K562 (cell line): ENCODE measurements around the gene ADGRE3. TPM values are rescaled to one million over a fixed set of nuclear protein-coding genes. Genes with fewer than 3 reads are reported as not detected.

Source experiments
- ATAC-seq: fragments of 200-7000 bp; cut with Tn5 transposase; 3 replicates; pipeline ENCODE4 v1.9.1; 2020; ENCODE audit warnings: moderate library complexity
- Bru-seq: library from RNA; stranded (reverse); fragments of 400-500 nt; gene quantifications from one replicate; lab custom pipeline; 2021; lab: Mats Ljungman, UMichigan
- BruChase-seq, 2 experiments: library from RNA; stranded (reverse); fragments of 400-500 nt; gene quantifications; one replicate each; lab custom pipeline; 2021; lab: Mats Ljungman, UMichigan
- BruUV-seq: library from RNA; stranded (reverse); fragments of 400-500 nt; replicated peaks from 2 replicates; lab custom pipeline; 2021; lab: Mats Ljungman, UMichigan
- CTCF ChIA-PET: fragments of 300-600 bp; formaldehyde crosslinking; extraction: SDS; loops from one replicate; lab custom pipeline; 2021; ENCODE audit warnings: low intra/inter-chr PET ratio; lab: Yijun Ruan, JAX
- POLR2A ChIA-PET: fragments of 300-600, 350-650 bp; sonication (Branson Sonifier 250); formaldehyde crosslinking; extraction: SDS; loops from one replicate; lab custom pipeline; 2021; ENCODE audit warnings: antibody characterized with exemption, inconsistent platforms; lab: Yijun Ruan, JAX
- DNase-seq, 4 experiments: peaks; one replicate each; pipeline versions ENCODE4 v3.0.0 to v3.0.0-alpha.2; 2011 to 2018; ENCODE audit warnings: low spot score in 3 of 4, mixed read lengths in 3 of 4; ENCODE audit errors: extremely low read depth in 1 of 4
- FAIRE-seq: peaks from 2 replicates; lab custom pipeline; 2011; peaks lifted over from hg19 to GRCh38; lab: Jason Lieb, UNC
- H2AFZ ChIP-seq: 2 replicates; pipeline ENCODE4 v1.6.0; 2011; ENCODE audit warnings: low read depth, low read length, control low read depth, inconsistent platforms
- H3K27ac ChIP-seq: fragments of 200-600 bp; 3 replicates; pipeline ENCODE4 v1.8.0; 2011; ENCODE audit warnings: low read depth, mild to moderate bottlenecking, control low read depth, inconsistent platforms, low read length, moderate library complexity, mixed read lengths; ENCODE audit errors: extremely low read depth
- H3K27me3 ChIP-seq, 2 experiments: fragments of 300-600 bp in 1 of 2; 2 replicates in 1 of 2; 3 replicates in 1 of 2; pipeline versions ENCODE4 v1.6.0 to v1.8.0; 2011; ENCODE audit warnings: inconsistent platforms in 2 of 2, low read length in 2 of 2, mild to moderate bottlenecking in 1 of 2, mixed read lengths in 1 of 2, moderate library complexity in 1 of 2; ENCODE audit not compliant: control insufficient read depth in 2 of 2, insufficient read depth in 2 of 2
- H3K36me3 ChIP-seq: fragments of 300-600 bp; 3 replicates; pipeline ENCODE4 v1.8.0; 2011; ENCODE audit warnings: mild to moderate bottlenecking, low read length, inconsistent platforms; ENCODE audit not compliant: control insufficient read depth, insufficient read depth
- H3K4me1 ChIP-seq, 2 experiments: fragments of 200-600 bp in 1 of 2; replicated peaks in 1 of 2; 2 replicates in 1 of 2; 3 replicates in 1 of 2; pipeline versions ENCODE4 v1.5.1 to v1.8.0; 2011; ENCODE audit warnings: inconsistent platforms in 2 of 2, low read length in 2 of 2, mild to moderate bottlenecking in 1 of 2, mixed read lengths in 1 of 2, moderate library complexity in 1 of 2; ENCODE audit not compliant: control insufficient read depth in 2 of 2, insufficient read depth in 2 of 2
- H3K4me2 ChIP-seq: 2 replicates; pipeline ENCODE4 v1.6.1; 2011; ENCODE audit warnings: low read length, control low read depth, inconsistent platforms, mixed read lengths; ENCODE audit not compliant: insufficient read depth
- H3K4me3 ChIP-seq: fragments of 200-600 bp; sonication (generic), shearing (Covaris generic); 2 replicates; pipeline ENCODE4 v1.5.1; 2016; ENCODE audit warnings: control low read depth, inconsistent platforms
- H3K79me2 ChIP-seq: fragments of 200-600 bp; 3 replicates; pipeline ENCODE4 v1.8.0; 2011; ENCODE audit warnings: low read length, inconsistent platforms; ENCODE audit not compliant: control insufficient read depth, insufficient read depth
- H3K9ac ChIP-seq, 2 experiments: 2 replicates each; pipeline versions ENCODE4 v1.6.0 to v1.6.1; 2011; ENCODE audit warnings: low read depth in 2 of 2, low read length in 2 of 2, control low read depth in 1 of 2, inconsistent platforms in 1 of 2, mild to moderate bottlenecking in 1 of 2, mixed read lengths in 1 of 2; ENCODE audit not compliant: insufficient read depth in 1 of 2
- H3K9me1 ChIP-seq: one replicate; pipeline ENCODE4 v1.6.0; 2011; ENCODE audit warnings: inconsistent platforms, mild to moderate bottlenecking, low read length, moderate library complexity; ENCODE audit not compliant: control insufficient read depth, insufficient read depth
- H3K9me3 ChIP-seq: replicated peaks from 2 replicates; pipeline ENCODE4 v1.5.1; 2011; ENCODE audit warnings: low read depth, low read length, inconsistent platforms; ENCODE audit not compliant: control insufficient read depth, insufficient read depth
- H4K20me1 ChIP-seq: replicated peaks from 2 replicates; pipeline ENCODE4 v1.6.1; 2011; ENCODE audit warnings: low read length, inconsistent platforms, mixed read lengths; ENCODE audit not compliant: control insufficient read depth, insufficient read depth
- C11orf30 ChIP-seq: fragments of 450-650 bp; IDR thresholded peaks from 2 replicates; pipeline ENCODE4 v1.6.1; 2016; ENCODE audit warnings: low read depth, mild to moderate bottlenecking
- CBX8 ChIP-seq: fragments of 200-600 bp; sonication (generic); IDR thresholded peaks from 2 replicates; pipeline ENCODE4 v1.6.1; 2012; ENCODE audit warnings: borderline replicate concordance, mixed run types, low read depth, mild to moderate bottlenecking, moderate library complexity, mixed read lengths, low read length, control low read depth, inconsistent platforms; ENCODE audit not compliant: poor library complexity, severe bottlenecking; ENCODE audit errors: extremely low read depth
- MTA3 ChIP-seq: fragments of 450-650 bp; formaldehyde crosslinking; IDR thresholded peaks from 2 replicates; pipeline ENCODE4 v1.6.1; 2017; ENCODE audit warnings: mild to moderate bottlenecking, borderline replicate concordance
- TBP ChIP-seq: optimal IDR thresholded peaks from 2 replicates; pipeline ENCODE3; 2011; ENCODE audit warnings: low read depth, low read length, improper control_type of control experiment
- WGBS: fragments of 100-300 bp; shearing (Covaris generic); methylation state at CpG from one replicate; pipeline ENCODE4 v1.1.6; 2016; ENCODE audit warnings: low coverage, mixed read lengths; ENCODE audit not compliant: insufficient coverage; ENCODE audit errors: missing lambda C conversion rate; 5-methylcytosine and 5-hydroxymethylcytosine counted together
- in situ Hi-C: fragments of 300-500 bp; cut with MboI; formaldehyde crosslinking; loops from 4 replicates; pipeline ENCODE4 v1.15.0; 2018; ENCODE audit warnings: inconsistent platforms, mixed read lengths
- intact Hi-C: fragments of 100-400 bp; cut with micrococcal nuclease; formaldehyde crosslinking; loops from 2 replicates; pipeline ENCODE4 v1.14.2; 2022
- long read RNA-seq, 3 experiments: library from polyadenylated mRNA in 2 of 3; library from RNA in 1 of 3; unstranded in 2 of 3; stranded (forward) in 1 of 3; transcript quantifications; one replicate each; pipeline ENCODE4 v2.0.0, GENCODE V29; 2019 to 2022
- polyA minus RNA-seq, 3 experiments: library from RNA; depleted of rRNA, polyadenylated mRNA; stranded (reverse); fragments of >200 nt; gene quantifications; 2 replicates each; pipeline ENCODE4 v1.2.3, GENCODE V29; 2011
- polyA plus RNA-seq, 8 experiments: library from polyadenylated mRNA; depleted of rRNA in 4 of 8; stranded (reverse) in 5 of 8; unstranded in 3 of 8; fragments of >200 nt; fragmentation: Nextera tagmentation in 2 of 8; fragmentation: Illumina TruSeq in 1 of 8; extraction: Ambion mirVana in 2 of 8; extraction: Trizol in 1 of 8; gene quantifications; 2 replicates each; pipeline versions ENCODE4 v1.2.1 to v1.2.3, GENCODE V29; 2011 to 2014; ENCODE audit warnings: inconsistent platforms in 1 of 8, missing spikeins in 1 of 8
- total RNA-seq, 7 experiments: library from RNA; depleted of rRNA in 6 of 7; stranded (reverse); fragments of >200 nt in 6 of 7; fragmentation: Illumina TruSeq in 2 of 7; extraction: Trizol in 2 of 7; gene quantifications; 2 replicates each; pipeline versions ENCODE4 v1.2.1 to v1.2.3, GENCODE V29; 2011 to 2021; ENCODE audit warnings: low replicate concordance in 1 of 7
- TF ChIP-seq, protein P1 (sequence below): fragments of 450-650 bp; IDR thresholded peaks from 2 replicates; pipeline ENCODE4 v1.6.1; 2016; ENCODE audit warnings: antibody characterized with exemption

ADGRE3 gene, protein sequence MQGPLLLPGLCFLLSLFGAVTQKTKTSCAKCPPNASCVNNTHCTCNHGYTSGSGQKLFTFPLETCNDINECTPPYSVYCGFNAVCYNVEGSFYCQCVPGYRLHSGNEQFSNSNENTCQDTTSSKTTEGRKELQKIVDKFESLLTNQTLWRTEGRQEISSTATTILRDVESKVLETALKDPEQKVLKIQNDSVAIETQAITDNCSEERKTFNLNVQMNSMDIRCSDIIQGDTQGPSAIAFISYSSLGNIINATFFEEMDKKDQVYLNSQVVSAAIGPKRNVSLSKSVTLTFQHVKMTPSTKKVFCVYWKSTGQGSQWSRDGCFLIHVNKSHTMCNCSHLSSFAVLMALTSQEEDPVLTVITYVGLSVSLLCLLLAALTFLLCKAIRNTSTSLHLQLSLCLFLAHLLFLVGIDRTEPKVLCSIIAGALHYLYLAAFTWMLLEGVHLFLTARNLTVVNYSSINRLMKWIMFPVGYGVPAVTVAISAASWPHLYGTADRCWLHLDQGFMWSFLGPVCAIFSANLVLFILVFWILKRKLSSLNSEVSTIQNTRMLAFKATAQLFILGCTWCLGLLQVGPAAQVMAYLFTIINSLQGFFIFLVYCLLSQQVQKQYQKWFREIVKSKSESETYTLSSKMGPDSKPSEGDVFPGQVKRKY
- not detected in 2 replicates for total RNA-seq (2011; cell fraction: chromatin; rRNA removed; ENCODE audit: low replicate concordance)
- not detected in 2 replicates for total RNA-seq (2011; cell fraction: nucleolus; rRNA removed)
- total RNA-seq (2011; cell fraction: nucleoplasm; rRNA removed), result not detected in 2 replicates
- total RNA-seq (2014; rRNA removed) (not detected in 2 replicates), total RNA-seq (2014; rRNA removed; fragmentation: Illumina TruSeq; extraction: Trizol) (not detected in 2 replicates), total RNA-seq (2015; rRNA removed; fragmentation: Illumina TruSeq; extraction: Trizol) (not detected in 2 replicates), total RNA-seq (2021) (not detected in 2 replicates), polyA plus RNA-seq (2011; rRNA removed) (not detected in 2 replicates), polyA plus RNA-seq (2014; fragmentation: Illumina TruSeq; extraction: Trizol) (not detected in 2 replicates), polyA plus RNA-seq (2014; fragmentation: Nextera tagmentation; extraction: Ambion mirVana) (not detected), polyA plus RNA-seq (2014; rRNA removed) (not detected in 2 replicates), polyA minus RNA-seq (2011; rRNA and poly(A)+ RNA removed) (not detected in 2 replicates), Bru-seq, nascent RNA (percentile 9 among the genes with signal in this experiment), BruChase-seq, experiment 1, labeled RNA remaining after a 2-hour chase (percentile 6 among the genes with signal in this experiment), BruChase-seq, experiment 2, labeled RNA remaining after a 6-hour chase (percentile 4 among the genes with signal in this experiment)
- not detected in 2 replicates for polyA plus RNA-seq (2011; cell fraction: cytosol; rRNA removed)
- polyA plus RNA-seq (2011; cell fraction: nucleus; rRNA removed), result not detected in 2 replicates
- polyA plus RNA-seq (2012), result not detected in 2 replicates
- not detected in 2 replicates for polyA minus RNA-seq (2011; cell fraction: cytosol; rRNA and poly(A)+ RNA removed)
- not detected in 2 replicates for polyA minus RNA-seq (2011; cell fraction: nucleus; rRNA and poly(A)+ RNA removed)
- long read RNA-seq, experiment 1, result 0 reads
- long read RNA-seq, experiment 2, result 0 reads
- long read RNA-seq, experiment 3, result 0 reads

DNA sequence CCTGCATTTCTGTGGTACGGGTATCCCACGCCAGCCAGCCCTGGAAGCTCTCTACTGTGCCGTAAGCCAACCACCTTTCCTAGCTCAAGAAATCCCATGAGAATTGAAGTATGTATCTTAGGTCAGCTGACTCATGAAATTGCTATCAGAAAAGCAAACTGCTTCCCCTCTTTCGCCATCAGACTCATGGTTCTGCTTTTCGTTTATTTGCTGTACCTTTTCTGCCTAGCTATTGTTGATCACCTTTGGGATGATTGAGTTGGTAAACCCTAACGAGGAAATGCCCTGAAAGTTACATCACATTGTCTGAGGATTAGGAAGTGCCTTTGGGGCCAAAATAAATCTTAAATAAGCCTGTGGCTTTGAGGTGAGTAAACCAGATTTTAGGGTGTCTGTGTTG is at the start of gene ADGRE3:
TSS of gene ADGRE3 (minus strand) at position 81 of the 400 bp plus-strand sequence. CDS start at position 7, 74 bp downstream.
- no TSS peak for BruUV-seq
- POLR2A ChIA-PET, result interaction anchor here (0.6 to 2.6 kb wide), 3 partner anchors 11 to 1505 kb away, joined by 3 to 9 read pairs (median 3); no protein-coding TSS in a partner anchor
- CTCF ChIA-PET, result no interaction called here

More for the DNA sequence above, at the start of gene ADGRE3:
- Histone ChIP-seq H3K9ac (no peak within 1 kb of the TSS), H3K4me1 (peaks cover 0 to 3% of the 10 kb centered on the region in 2 experiments; a peak in 1 of 5 replicates), H3K9me1 (no peaks in the 10 kb centered on the region), H3K4me3 (no peak within 1 kb of the TSS), H3K27me3 (peaks cover 11 to 30% of the 10 kb centered on the region in 2 experiments; a peak in 4 of 5 replicates), H3K9me3 (no peaks in the 10 kb centered on the region), H3K27ac (no peak within 1 kb of the TSS), H3K79me2 (no peaks in the 10 kb centered on the region), H4K20me1 (no peaks in the 10 kb centered on the region), H3K36me3 (no peaks in the 10 kb centered on the region), H2AFZ (no peak within 1 kb of the TSS)
- intact Hi-C loops (no loop called here), in situ Hi-C loops (no loop called here)
- ATAC-seq (no peak), FAIRE-seq (no peak), DNase-seq (no peak)
- 3% methylated on average over 6 of the region's 6 CpGs for WGBS
- TF ChIP-seq MTA3 (no peak), CBX8 (no peak), C11orf30 (peak; percentile 19; the same call in 1 of the 2 replicates), TBP (no peak)
- TF ChIP-seq, protein P1, sequence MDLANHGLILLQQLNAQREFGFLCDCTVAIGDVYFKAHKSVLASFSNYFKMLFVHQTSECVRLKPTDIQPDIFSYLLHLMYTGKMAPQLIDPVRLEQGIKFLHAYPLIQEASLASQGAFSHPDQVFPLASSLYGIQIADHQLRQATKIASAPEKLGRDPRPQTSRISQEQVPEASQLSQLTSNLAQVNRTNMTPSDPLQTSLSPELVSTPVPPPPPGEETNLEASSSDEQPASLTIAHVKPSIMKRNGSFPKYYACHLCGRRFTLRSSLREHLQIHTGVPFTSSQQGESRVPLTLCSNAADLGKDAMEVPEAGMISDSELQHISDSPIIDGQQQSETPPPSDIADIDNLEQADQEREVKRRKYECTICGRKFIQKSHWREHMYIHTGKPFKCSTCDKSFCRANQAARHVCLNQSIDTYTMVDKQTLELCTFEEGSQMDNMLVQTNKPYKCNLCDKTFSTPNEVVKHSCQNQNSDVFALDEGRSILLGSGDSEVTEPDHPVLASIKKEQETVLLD, result no peak
- TF ChIP-seq, all 486 proteins: peak for 1
- no peak within 1 kb of the TSS for H3K4me2 ChIP-seq
